HG03103 (cell line): ENCODE measurements around the gene GALNT18.
A peak's percentile ranks its signal among the peaks of the same experiment; 100 is the strongest.

Experiments
- ATAC-seq: cut with Tn5 transposase; IDR thresholded peaks from one replicate; pipeline ENCODE4 v1.9.1; 2021; ENCODE audit warnings: low read depth; ENCODE audit not compliant: unreplicated experiment

The GALNT18 gene

GRCh38 chr11:11262171-11262920 is 359.5 kb downstream of the GALNT18 start:
- no peak for ATAC-seq

- ATAC-seq, result no peak
These were observed 360.2 kb downstream of the GALNT18 start for GRCh38 chr11:11261629-11262028.

GRCh38 chr11:11260903-11261302 is 360.9 kb downstream of the GALNT18 start:
- ATAC-seq, result no peak

GRCh38 chr11:11253995-11254394 is 367.8 kb downstream of the GALNT18 start:
- no peak for ATAC-seq

GRCh38 chr11:11253497-11253896 is 368.3 kb downstream of the GALNT18 start:
- ATAC-seq, result no peak

GRCh38 chr11:11252403-11252802 is 369.4 kb downstream of the GALNT18 start:
- no peak for ATAC-seq

GRCh38 chr11:11251394-11251970 is 370.3 kb downstream of the GALNT18 start:
- ATAC-seq, result peak; percentile 56

- no peak for ATAC-seq
These were observed 371.3 kb downstream of the GALNT18 start for GRCh38 chr11:11250470-11250869.

- ATAC-seq, result no peak
These were observed 374.2 kb downstream of the GALNT18 start for GRCh38 chr11:11247576-11247975.

- ATAC-seq, result no peak
These were observed 374.7 kb downstream of the GALNT18 start for GRCh38 chr11:11247086-11247485.

- ATAC-seq, result no peak
These were observed 375.6 kb downstream of the GALNT18 start for GRCh38 chr11:11246166-11246565.

- no peak for ATAC-seq
These were observed 376.4 kb downstream of the GALNT18 start for GRCh38 chr11:11245453-11245852.

GRCh38 chr11:11244470-11245080 is 377.2 kb downstream of the GALNT18 start:
- ATAC-seq, result peak; percentile 30

- ATAC-seq, result peak; percentile 76
These were observed 378.0 kb downstream of the GALNT18 start for GRCh38 chr11:11243590-11244469.

GRCh38 chr11:11243209-11243589 is 378.6 kb downstream of the GALNT18 start:
- ATAC-seq, result no peak

GRCh38 chr11:11241284-11241683 is 380.5 kb downstream of the GALNT18 start:
- no peak for ATAC-seq

- ATAC-seq, result no peak
These were observed 381.8 kb downstream of the GALNT18 start for GRCh38 chr11:11239959-11240358.

GRCh38 chr11:11237070-11237832 is 384.6 kb downstream of the GALNT18 start:
- ATAC-seq, result no peak

GRCh38 chr11:11236498-11237059 is 385.2 kb downstream of the GALNT18 start:
- ATAC-seq, result no peak

GRCh38 chr11:11231763-11232162 is 390.0 kb downstream of the GALNT18 start:
- ATAC-seq, result no peak
